ENCODE results near the gene CHST5. TPM values are rescaled to one million over a fixed set of nuclear protein-coding genes. Genes with fewer than 3 reads are reported as not detected.
A peak's percentile ranks its signal among the peaks of the same experiment; 100 is the strongest.

CHST5 gene
- total and polyA plus RNA-seq, 2 of the 13 experiments (the other 11 are each of a cell fraction or from before 2014, with no cell fraction given) = 0.05 TPM; not detected in 1

GRCh38 chr16:75559564-75560372 is 23.9 kb upstream of the CHST5 start:
- intact Hi-C loops (cut with micrococcal nuclease; ENCODE audit: unreplicated experiment) = loop anchor here (5.0 kb wide), 3 partner anchors 33 to 63 kb away; partner anchors contain the start of gene ADAT1
- no peak overlapping the region for H3K4me2 ChIP-seq (ENCODE audit: low read depth, low read length)

DNA sequence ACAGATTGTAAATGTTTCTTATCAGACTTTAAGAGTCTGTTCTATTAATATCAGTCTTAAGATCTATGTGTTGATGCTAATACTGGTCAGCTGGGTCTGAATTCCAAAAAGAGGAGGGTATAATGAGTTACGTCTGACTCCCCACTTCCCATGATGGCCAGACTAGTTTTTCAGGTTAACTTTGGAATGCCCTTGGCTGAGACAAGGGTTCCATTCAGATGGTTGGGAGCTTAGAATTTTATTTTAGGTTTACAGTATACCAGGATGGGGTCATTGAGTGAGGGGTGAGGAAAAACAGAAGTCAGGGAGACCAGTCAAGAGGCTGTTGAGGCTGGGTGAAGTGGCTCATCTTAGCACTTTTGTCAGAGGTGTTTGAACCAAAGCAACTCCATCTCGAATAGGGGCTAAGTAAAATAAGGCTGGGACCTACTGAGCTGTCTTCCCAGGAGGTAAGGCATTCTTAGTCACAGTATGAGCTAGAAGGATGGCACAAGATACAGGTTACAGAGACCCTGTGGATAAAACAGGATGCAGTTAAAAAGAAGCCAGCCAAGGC is 23.0 kb upstream of the CHST5 start:
- intact Hi-C loops (cut with micrococcal nuclease; ENCODE audit: unreplicated experiment) (loop anchor here (5.0 kb wide), 3 partner anchors 33 to 63 kb away; partner anchors contain the start of gene ADAT1), in situ Hi-C loops (cut with HindIII; ENCODE audit: extremely low pct_ligation_motif_present, low pct_unique_long_range_greater_than_20kb) (no loop called here)
- FAIRE-seq (no peak), ATAC-seq (no peak), DNase-seq (ENCODE audit: low spot score) (no peak)
- BruUV-seq (replicated peaks) = no TSS peak
- ChIA-PET POLR2A (no interaction called here), CTCF (ENCODE audit: low intra/inter-chr PET ratio, low total read pairs) (no interaction called here)
- WGBS (ENCODE audit: low lambda C conversion rate) = 16% methylated on average over 2 of the region's 2 CpGs
- no peak overlapping the region for H3K27ac ChIP-seq (ENCODE audit: extremely low read length, insufficient read depth, low read length)
- peaks cover 0 to 16% of the 10 kb centered on the region in 2 experiments; a peak in 3 of 5 replicates for H3K27me3 ChIP-seq (ENCODE audit: control insufficient read depth in 1 of 2, insufficient read depth in 2 of 2, low read length in 2 of 2)
- 0 out of 2 replicates have a peak, but pooled peaks have one; percentile 28 for TF ChIP-seq FOXO4 (CRISPR knock-in tag; conservative IDR thresholded peaks at IDR 0.05)
- TF ChIP-seq ZNF749 (CRISPR knock-in tag; IDR thresholded peaks at IDR 0.05; ENCODE audit: borderline replicate concordance) = no peak
- TF ChIP-seq, protein P1, sequence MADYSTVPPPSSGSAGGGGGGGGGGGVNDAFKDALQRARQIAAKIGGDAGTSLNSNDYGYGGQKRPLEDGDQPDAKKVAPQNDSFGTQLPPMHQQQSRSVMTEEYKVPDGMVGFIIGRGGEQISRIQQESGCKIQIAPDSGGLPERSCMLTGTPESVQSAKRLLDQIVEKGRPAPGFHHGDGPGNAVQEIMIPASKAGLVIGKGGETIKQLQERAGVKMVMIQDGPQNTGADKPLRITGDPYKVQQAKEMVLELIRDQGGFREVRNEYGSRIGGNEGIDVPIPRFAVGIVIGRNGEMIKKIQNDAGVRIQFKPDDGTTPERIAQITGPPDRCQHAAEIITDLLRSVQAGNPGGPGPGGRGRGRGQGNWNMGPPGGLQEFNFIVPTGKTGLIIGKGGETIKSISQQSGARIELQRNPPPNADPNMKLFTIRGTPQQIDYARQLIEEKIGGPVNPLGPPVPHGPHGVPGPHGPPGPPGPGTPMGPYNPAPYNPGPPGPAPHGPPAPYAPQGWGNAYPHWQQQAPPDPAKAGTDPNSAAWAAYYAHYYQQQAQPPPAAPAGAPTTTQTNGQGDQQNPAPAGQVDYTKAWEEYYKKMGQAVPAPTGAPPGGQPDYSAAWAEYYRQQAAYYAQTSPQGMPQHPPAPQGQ (CRISPR knock-in tag; IDR thresholded peaks at IDR 0.05; ENCODE audit: borderline replicate concordance) = no peak
- H3K36me3 ChIP-seq (replicated peaks in 1 of 2; ENCODE audit: control insufficient read depth in 1 of 2, insufficient read depth in 2 of 2, low read length in 2 of 2) = no peaks in the 10 kb centered on the region
- H4K20me1 ChIP-seq (ENCODE audit: insufficient read depth, low read length) = no peaks in the 10 kb centered on the region
- peaks cover 28% of the 10 kb centered on the region for H3K4me1 ChIP-seq (ENCODE audit: insufficient read depth, low read length)
- H3K79me2 ChIP-seq (ENCODE audit: insufficient read depth, low read length) = no peaks in the 10 kb centered on the region
- H3K9me3 ChIP-seq (ENCODE audit: low read length) = no peaks in the 10 kb centered on the region
- H3K4me3 ChIP-seq (replicated peaks in 1 of 3; ENCODE audit: insufficient read depth in 1 of 3, low read depth in 2 of 3, low read length in 3 of 3) = no peak overlapping the region
- H3K9ac ChIP-seq (ENCODE audit: insufficient read depth, low read depth, low read length) = no peak overlapping the region
- H2AFZ ChIP-seq (ENCODE audit: low read length) = no peak overlapping the region
- H3K4me2 ChIP-seq (ENCODE audit: low read depth, low read length) = no peak overlapping the region

More at GRCh38 chr16:75559564-75560372, 23.9 kb upstream of the CHST5 start:
- H4K20me1 ChIP-seq (ENCODE audit: insufficient read depth, low read length) = no peaks in the 10 kb centered on the region
- H3K36me3 ChIP-seq (replicated peaks in 1 of 2; ENCODE audit: control insufficient read depth in 1 of 2, insufficient read depth in 2 of 2, low read length in 2 of 2) = no peaks in the 10 kb centered on the region
- BruUV-seq (replicated peaks) = no TSS peak
- ChIA-PET CTCF (ENCODE audit: low intra/inter-chr PET ratio, low total read pairs) (no interaction called here), POLR2A (no interaction called here)
- no peak overlapping the region for H3K9ac ChIP-seq (ENCODE audit: insufficient read depth, low read depth, low read length)
- peak; percentile 50 for FAIRE-seq
- TF ChIP-seq HCFC1 (IDR thresholded peaks at IDR 0.05; ENCODE audit: low read depth, low read length) (no peak), TSC22D2 (CRISPR knock-in tag; IDR thresholded peaks at IDR 0.05; ENCODE audit: borderline replicate concordance) (no peak), ZNF737 (CRISPR knock-in tag; IDR thresholded peaks at IDR 0.05; ENCODE audit: borderline replicate concordance) (no peak)
- TF ChIP-seq, protein P2, sequence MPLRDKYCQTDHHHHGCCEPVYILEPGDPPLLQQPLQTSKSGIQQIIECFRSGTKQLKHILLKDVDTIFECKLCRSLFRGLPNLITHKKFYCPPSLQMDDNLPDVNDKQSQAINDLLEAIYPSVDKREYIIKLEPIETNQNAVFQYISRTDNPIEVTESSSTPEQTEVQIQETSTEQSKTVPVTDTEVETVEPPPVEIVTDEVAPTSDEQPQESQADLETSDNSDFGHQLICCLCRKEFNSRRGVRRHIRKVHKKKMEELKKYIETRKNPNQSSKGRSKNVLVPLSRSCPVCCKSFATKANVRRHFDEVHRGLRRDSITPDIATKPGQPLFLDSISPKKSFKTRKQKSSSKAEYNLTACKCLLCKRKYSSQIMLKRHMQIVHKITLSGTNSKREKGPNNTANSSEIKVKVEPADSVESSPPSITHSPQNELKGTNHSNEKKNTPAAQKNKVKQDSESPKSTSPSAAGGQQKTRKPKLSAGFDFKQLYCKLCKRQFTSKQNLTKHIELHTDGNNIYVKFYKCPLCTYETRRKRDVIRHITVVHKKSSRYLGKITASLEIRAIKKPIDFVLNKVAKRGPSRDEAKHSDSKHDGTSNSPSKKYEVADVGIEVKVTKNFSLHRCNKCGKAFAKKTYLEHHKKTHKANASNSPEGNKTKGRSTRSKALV (CRISPR knock-in tag; IDR thresholded peaks at IDR 0.05) = no peak
- peaks cover 0 to 16% of the 10 kb centered on the region in 2 experiments; a peak in 3 of 5 replicates for H3K27me3 ChIP-seq (ENCODE audit: control insufficient read depth in 1 of 2, insufficient read depth in 2 of 2, low read length in 2 of 2)
- no peak for DNase-seq (ENCODE audit: low spot score)
- in situ Hi-C loops (cut with HindIII; ENCODE audit: extremely low pct_ligation_motif_present, low pct_unique_long_range_greater_than_20kb) = no loop called here
- no peaks in the 10 kb centered on the region for H3K9me3 ChIP-seq (ENCODE audit: low read length)
- H3K27ac ChIP-seq (ENCODE audit: extremely low read length, insufficient read depth, low read length) = no peak overlapping the region
- no peak overlapping the region for H2AFZ ChIP-seq (ENCODE audit: low read length)
- 32% methylated on average over 10 of the region's 10 CpGs for WGBS (ENCODE audit: low lambda C conversion rate)
- ATAC-seq = no peak
- H3K4me3 ChIP-seq (replicated peaks in 1 of 3; ENCODE audit: insufficient read depth in 1 of 3, low read depth in 2 of 3, low read length in 3 of 3) = no peak overlapping the region
- no peaks in the 10 kb centered on the region for H3K79me2 ChIP-seq (ENCODE audit: insufficient read depth, low read length)
- peaks cover 27% of the 10 kb centered on the region for H3K4me1 ChIP-seq (ENCODE audit: insufficient read depth, low read length)

Measured in HepG2 (cell line).